Thoracic aorta (tissue), 2 donors: Measurements from ENCODE around the gene PLXNA2. TPM values are rescaled to one million over a fixed set of nuclear protein-coding genes. Genes with fewer than 3 reads are reported as not detected.

Experiments
- ATAC-seq: fragments of 150-250 bp; one replicate; pipeline ENCODE4 v1.8.0; 2017; ENCODE audit warnings: low read depth; ENCODE audit not compliant: insufficient number of reproducible peaks, low FRiP score
- DNase-seq: peaks from one replicate; pipeline ENCODE4 v3.0.0-alpha.2; 2020; ENCODE audit warnings: low spot score
- H3K27ac ChIP-seq, 2 donors: fragments of 200-600 bp; sonication (generic); 1 replicate in 1 of 2; 2 replicates in 1 of 2; pipeline ENCODE4 v1.5.1; 2016; ENCODE audit warnings: mild to moderate bottlenecking in 2 of 2, moderate library complexity in 2 of 2
- H3K27me3 ChIP-seq: fragments of 200-600 bp; sonication (generic); replicated peaks from 2 replicates; pipeline ENCODE4 v1.6.0; 2016; ENCODE audit warnings: mild to moderate bottlenecking; ENCODE audit not compliant: insufficient read depth
- H3K36me3 ChIP-seq: fragments of 200-600 bp; sonication (generic); one replicate; pipeline ENCODE4 v1.5.1; 2016
- H3K4me1 ChIP-seq, 2 donors: fragments of 200-600 bp; sonication (generic); 1 replicate in 1 of 2; 2 replicates in 1 of 2; pipeline versions ENCODE4 v1.5.1 to v1.6.0; 2016; ENCODE audit warnings: low read depth in 2 of 2, mild to moderate bottlenecking in 1 of 2; ENCODE audit not compliant: control insufficient read depth in 1 of 2
- H3K4me3 ChIP-seq: fragments of 200-600 bp; sonication (generic); 2 replicates; pipeline ENCODE4 v1.5.1; 2016; ENCODE audit warnings: mild to moderate bottlenecking
- H3K9me3 ChIP-seq: fragments of 200-600 bp; sonication (generic); 2 replicates; pipeline ENCODE4 v1.5.1; 2016
- CTCF ChIP-seq: fragments of 200-600 bp; sonication (generic); IDR thresholded peaks from one replicate; pipeline ENCODE4 v1.5.1; 2019; ENCODE audit warnings: antibody characterized with exemption
- total RNA-seq, 2 donors: library from RNA; depleted of rRNA; stranded (reverse); fragments of >200 nt; gene quantifications; one replicate each; pipeline versions ENCODE4 v1.1.0 to v1.2.3, GENCODE V29; 2016

The PLXNA2 gene
- total RNA-seq, 2 donors from 2014 or later: 30.2 to 62.2 TPM

- no peak overlapping the region for H3K27ac ChIP-seq
- DNase-seq (no peak), ATAC-seq (no peak)
- TF ChIP-seq CTCF: no peak
- H3K36me3 ChIP-seq: peaks cover 4% of the 10 kb centered on the region
- peaks cover 23 to 27% of the 10 kb centered on the region in 2 donors for H3K4me1 ChIP-seq
- no peak overlapping the region for H3K4me3 ChIP-seq
- no peaks in the 10 kb centered on the region for H3K9me3 ChIP-seq
- H3K27me3 ChIP-seq: no peaks in the 10 kb centered on the region
Observed at GRCh38 chr1:208198236-208198635, 45.9 kb downstream of the PLXNA2 start.

- no peak overlapping the region for H3K27ac ChIP-seq
- TF ChIP-seq CTCF: no peak
- DNase-seq (no peak), ATAC-seq (no peak)
- peaks cover 4% of the 10 kb centered on the region for H3K36me3 ChIP-seq
- H3K4me3 ChIP-seq: no peak overlapping the region
- H3K27me3 ChIP-seq: no peaks in the 10 kb centered on the region
- H3K9me3 ChIP-seq: no peaks in the 10 kb centered on the region
- no peaks in the 10 kb centered on the region for H3K4me1 ChIP-seq
Observed at GRCh38 chr1:208194944-208195343, 49.2 kb downstream of the PLXNA2 start.

GRCh38 chr1:208192995-208193394, 51.2 kb downstream of the PLXNA2 start:
- ATAC-seq (no peak), DNase-seq (no peak)
- H3K4me3 ChIP-seq: no peak overlapping the region
- peaks cover 4% of the 10 kb centered on the region for H3K36me3 ChIP-seq
- no peaks in the 10 kb centered on the region for H3K4me1 ChIP-seq
- no peaks in the 10 kb centered on the region for H3K9me3 ChIP-seq
- TF ChIP-seq CTCF: no peak
- H3K27me3 ChIP-seq: no peaks in the 10 kb centered on the region
- H3K27ac ChIP-seq: no peak overlapping the region

GRCh38 chr1:208190784-208191183, 53.4 kb downstream of the PLXNA2 start:
- Histone ChIP-seq H3K27me3 (no peaks in the 10 kb centered on the region), H3K36me3 (peaks cover 4% of the 10 kb centered on the region), H3K4me3 (no peak overlapping the region), H3K4me1 (no peaks in the 10 kb centered on the region), H3K27ac (no peak overlapping the region), H3K9me3 (no peaks in the 10 kb centered on the region)
- TF ChIP-seq CTCF: no peak
- no peak for DNase-seq
- ATAC-seq: no peak

- Histone ChIP-seq H3K4me1 (peaks cover 5 to 6% of the 10 kb centered on the region in 2 donors), H3K27me3 (no peaks in the 10 kb centered on the region), H3K27ac (no peak overlapping the region), H3K4me3 (no peak overlapping the region), H3K36me3 (no peaks in the 10 kb centered on the region), H3K9me3 (no peaks in the 10 kb centered on the region)
- TF ChIP-seq CTCF: no peak
- ATAC-seq: no peak
- DNase-seq: no peak
Observed at GRCh38 chr1:208189716-208190115, 54.5 kb downstream of the PLXNA2 start.
